C4-2B (cell line): ENCODE data around the gene FRS3.

Experiments
- CTCF ChIP-seq: fragments of 450-650 bp; conservative IDR thresholded peaks from 2 replicates; pipeline ENCODE4 v1.5.1; 2017; ENCODE audit warnings: mild to moderate bottlenecking
- ZFX ChIP-seq: fragments of 450-650 bp; IDR thresholded peaks from 2 replicates; pipeline ENCODE4 v1.6.1; 2017

DNA sequence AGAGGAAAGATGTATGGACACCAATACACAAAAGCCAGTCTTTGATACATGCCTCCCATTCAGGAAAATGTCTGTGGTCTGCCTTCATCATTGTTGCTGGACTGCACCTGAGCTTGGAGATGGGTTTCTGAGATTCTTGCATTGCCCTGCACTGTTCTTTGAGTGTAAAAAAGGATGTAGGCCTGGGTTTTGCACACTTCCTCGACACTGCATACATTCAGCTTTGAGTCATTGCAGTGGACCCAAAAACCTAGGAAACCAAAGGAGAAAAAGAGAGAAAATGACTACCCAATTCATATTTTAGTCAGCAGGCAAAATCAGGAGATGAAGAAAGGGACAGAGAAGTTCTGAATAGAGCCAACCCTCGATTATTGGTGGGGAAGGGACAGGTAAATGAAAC is 16.8 kb upstream of the FRS3 start:
- TF ChIP-seq CTCF (no peak), ZFX (no peak)
